H9 (cell line): ENCODE results near the gene SLC2A2. TPM values are rescaled to one million over a fixed set of nuclear protein-coding genes. Genes with fewer than 3 reads are reported as not detected.

ENCODE experiments used
- DNase-seq: peaks from one replicate; pipeline ENCODE4 v3.0.0-alpha.2; 2017
- H2AFZ ChIP-seq: one replicate; pipeline ENCODE4 v1.6.1; 2013; ENCODE audit warnings: mild to moderate bottlenecking, low read length, control low read depth, moderate library complexity
- H2AK5ac ChIP-seq: 2 replicates; pipeline ENCODE4 v1.6.1; 2013; ENCODE audit warnings: low read length, control low read depth, mixed read lengths; ENCODE audit not compliant: insufficient read length
- H2BK120ac ChIP-seq: one replicate; pipeline ENCODE4 v1.6.1; 2013; ENCODE audit warnings: low read depth, mild to moderate bottlenecking, low read length, control low read depth, inconsistent platforms; ENCODE audit not compliant: poor library complexity, severe bottlenecking
- H2BK12ac ChIP-seq: 2 replicates; pipeline ENCODE4 v1.6.1; 2013; ENCODE audit warnings: low read length, control low read depth, mixed read lengths, low read depth; ENCODE audit not compliant: insufficient read length
- H2BK15ac ChIP-seq: 2 replicates; pipeline ENCODE4 v1.6.1; 2013; ENCODE audit warnings: low read depth, low read length, control low read depth
- H2BK20ac ChIP-seq: one replicate; pipeline ENCODE4 v1.6.1; 2013; ENCODE audit warnings: low read depth, mild to moderate bottlenecking, low read length, control low read depth, inconsistent platforms; ENCODE audit not compliant: poor library complexity, severe bottlenecking
- H2BK5ac ChIP-seq: 2 replicates; pipeline ENCODE4 v1.6.1; 2013; ENCODE audit warnings: low read length, control low read depth, mixed read lengths; ENCODE audit not compliant: insufficient read length
- H3K14ac ChIP-seq: 2 replicates; pipeline ENCODE4 v1.6.1; 2013; ENCODE audit warnings: low read length, control low read depth; ENCODE audit not compliant: insufficient read depth
- H3K18ac ChIP-seq: 2 replicates; pipeline ENCODE4 v1.6.1; 2013; ENCODE audit warnings: low read depth, mild to moderate bottlenecking, mixed read lengths, low read length, control low read depth; ENCODE audit not compliant: insufficient read length
- H3K23ac ChIP-seq: 2 replicates; pipeline ENCODE4 v1.6.1; 2013; ENCODE audit warnings: low read length, control low read depth, mixed read lengths, low read depth; ENCODE audit not compliant: insufficient read length
- H3K23me2 ChIP-seq: 2 replicates; pipeline ENCODE4 v1.6.1; 2013; ENCODE audit warnings: low read depth, mild to moderate bottlenecking, mixed read lengths, low read length, control low read depth; ENCODE audit not compliant: insufficient read length, poor library complexity, severe bottlenecking
- H3K27ac ChIP-seq: 2 replicates; pipeline ENCODE4 v1.5.1; 2013; ENCODE audit warnings: low read length, control low read depth, mixed read lengths, low read depth; ENCODE audit not compliant: insufficient read length
- H3K27me3 ChIP-seq: 2 replicates; pipeline ENCODE4 v1.6.1; 2013; ENCODE audit warnings: low read length, control low read depth, inconsistent platforms; ENCODE audit not compliant: insufficient read depth
- H3K4ac ChIP-seq: 2 replicates; pipeline ENCODE4 v1.6.1; 2013; ENCODE audit warnings: low read depth, mild to moderate bottlenecking, control low read depth, inconsistent platforms, low read length, moderate library complexity
- H3K4me1 ChIP-seq: 2 replicates; pipeline ENCODE4 v1.6.1; 2013; ENCODE audit warnings: low read length, control low read depth, inconsistent platforms; ENCODE audit not compliant: insufficient read depth
- H3K4me2 ChIP-seq: 2 replicates; pipeline ENCODE4 v1.6.1; 2013; ENCODE audit warnings: low read length, control low read depth, mixed read lengths; ENCODE audit not compliant: insufficient read length, insufficient read depth
- H3K56ac ChIP-seq: 2 replicates; pipeline ENCODE4 v1.6.1; 2013; ENCODE audit warnings: low read depth, mild to moderate bottlenecking, mixed read lengths, low read length, control low read depth; ENCODE audit not compliant: insufficient read length
- H3K79me1 ChIP-seq: 2 replicates; pipeline ENCODE4 v1.6.1; 2013; ENCODE audit warnings: low read depth, mild to moderate bottlenecking, moderate library complexity, low read length, control low read depth, inconsistent platforms; ENCODE audit not compliant: insufficient read depth, poor library complexity, severe bottlenecking
- H3K79me2 ChIP-seq: 2 replicates; pipeline ENCODE4 v1.6.1; 2013; ENCODE audit warnings: low read length, control low read depth, inconsistent platforms; ENCODE audit not compliant: insufficient read depth
- H3K9ac ChIP-seq: 2 replicates; pipeline ENCODE4 v1.6.1; 2013; ENCODE audit warnings: low read length, control low read depth, mixed read lengths; ENCODE audit not compliant: insufficient read length; ENCODE audit errors: extremely low read depth
- H3K9me3 ChIP-seq: one replicate; pipeline ENCODE4 v1.6.1; 2013; ENCODE audit warnings: low read depth, low read length, inconsistent platforms; ENCODE audit not compliant: control insufficient read depth
- H3T11ph ChIP-seq: one replicate; pipeline ENCODE4 v1.6.1; 2013; ENCODE audit warnings: mild to moderate bottlenecking, low read length, control low read depth, inconsistent platforms
- H4K20me1 ChIP-seq: one replicate; pipeline ENCODE4 v1.6.1; 2013; ENCODE audit not compliant: control insufficient read depth, insufficient read length, insufficient read depth
- H4K5ac ChIP-seq: 2 replicates; pipeline ENCODE4 v1.6.1; 2013; ENCODE audit warnings: low read depth, mild to moderate bottlenecking, mixed read lengths, low read length, control low read depth; ENCODE audit not compliant: insufficient read length
- H4K8ac ChIP-seq: replicated peaks from 2 replicates; pipeline ENCODE4 v1.6.1; 2013; ENCODE audit warnings: low read length, control low read depth, mixed read lengths, low read depth; ENCODE audit not compliant: insufficient read length
- H4K91ac ChIP-seq: 2 replicates; pipeline ENCODE4 v1.6.1; 2013; ENCODE audit warnings: low read depth, mild to moderate bottlenecking, moderate library complexity, mixed read lengths, low read length, control low read depth; ENCODE audit not compliant: insufficient read length
- H3K27ac Mint-ChIP-seq, 3 experiments: 2 replicates in 2 of 3; 3 replicates in 1 of 3; pipeline ENCODE4 v1.8.0; 2020 to 2021; ENCODE audit warnings: mixed read lengths in 3 of 3, mild to moderate bottlenecking in 1 of 3, moderate library complexity in 1 of 3
- H3K27me3 Mint-ChIP-seq: 2 replicates; pipeline ENCODE4 v1.8.0; 2021; ENCODE audit warnings: low read depth, mild to moderate bottlenecking, moderate library complexity, mixed read lengths
- H3K36me3 Mint-ChIP-seq, 3 experiments: 2 replicates in 2 of 3; 3 replicates in 1 of 3; pipeline ENCODE4 v1.8.0; 2020 to 2021; ENCODE audit warnings: low read depth in 3 of 3, mixed read lengths in 3 of 3; ENCODE audit not compliant: insufficient read depth in 1 of 3
- H3K4me1 Mint-ChIP-seq, 2 experiments: 2 replicates each; pipeline ENCODE4 v1.8.0; 2020; ENCODE audit warnings: mixed read lengths in 2 of 2
- H3K4me3 Mint-ChIP-seq, 2 experiments: 2 replicates in 1 of 2; 3 replicates in 1 of 2; pipeline ENCODE4 v1.8.0; 2020 to 2021; ENCODE audit warnings: mild to moderate bottlenecking in 2 of 2, mixed read lengths in 2 of 2, moderate library complexity in 1 of 2
- H3K9me3 Mint-ChIP-seq, 2 experiments: 2 replicates in 1 of 2; 3 replicates in 1 of 2; pipeline ENCODE4 v1.8.0; 2020; ENCODE audit warnings: mild to moderate bottlenecking in 2 of 2, mixed read lengths in 2 of 2, moderate library complexity in 1 of 2
- CTCF ChIP-seq: fragments of 200-600 bp; sonication (generic); conservative IDR thresholded peaks from 3 replicates; pipeline ENCODE4 v1.8.0; 2021; ENCODE audit warnings: antibody characterized with exemption, mild to moderate bottlenecking
- WGBS: extraction: QIAGEN DNeasy Blood & Tissue Kit; methylation state at CpG from one replicate; pipeline ENCODE4 v1.1.7; 2013; ENCODE audit warnings: missing lambda C conversion rate, low lambda C conversion rate, mixed read lengths; ENCODE audit not compliant: insufficient read length; ENCODE audit errors: extremely low coverage; 5-methylcytosine and 5-hydroxymethylcytosine counted together
- total RNA-seq: library from RNA; stranded (reverse); gene quantifications from 2 replicates; pipeline ENCODE4 v1.2.1, GENCODE V29; 2021

SLC2A2 gene
- total RNA-seq, 1 experiment from 2014 or later, result not detected

GRCh38 chr3:170961616-170962400 lies 64.7 kb downstream of the SLC2A2 start:
- H3K4ac ChIP-seq, result no peak overlapping the region
- no peak overlapping the region for H2BK12ac ChIP-seq
- no peak overlapping the region for H3K23ac ChIP-seq
- no peaks in the 10 kb centered on the region for H4K20me1 ChIP-seq
- H2BK15ac ChIP-seq, result no peak overlapping the region
- no peak overlapping the region for H3K4me2 ChIP-seq
- Mint-ChIP-seq H3K27me3 (no peaks in the 10 kb centered on the region), H3K9me3 (no peaks in the 10 kb centered on the region), H3K27ac (no peak overlapping the region), H3K4me3 (no peak overlapping the region), H3K36me3 (no peaks in the 10 kb centered on the region), H3K4me1 (peaks cover 0 to 2% of the 10 kb centered on the region in 2 experiments; a peak in 3 of 4 replicates)
- no peaks in the 10 kb centered on the region for H3K79me2 ChIP-seq
- no peaks in the 10 kb centered on the region for H3K9me3 ChIP-seq
- H3K18ac ChIP-seq, result no peak overlapping the region
- no peaks in the 10 kb centered on the region for H3K27me3 ChIP-seq
- WGBS, result no CpG with 5 or more reads among the region's 4 CpGs
- TF ChIP-seq CTCF, result peak; percentile 85
- H2BK20ac ChIP-seq, result no peak overlapping the region
- H3K79me1 ChIP-seq, result no peaks in the 10 kb centered on the region
- H4K5ac ChIP-seq, result no peak overlapping the region
- no peak overlapping the region for H3K9ac ChIP-seq
- no peaks in the 10 kb centered on the region for H3K23me2 ChIP-seq
- H2BK5ac ChIP-seq, result no peak overlapping the region
- no peak overlapping the region for H4K91ac ChIP-seq
- H4K8ac ChIP-seq, result no peak overlapping the region
- H3K4me1 ChIP-seq, result no peaks in the 10 kb centered on the region
- no peak for DNase-seq
- no peak overlapping the region for H3T11ph ChIP-seq
- no peak overlapping the region for H3K56ac ChIP-seq
- H3K14ac ChIP-seq, result no peak overlapping the region
- no peak overlapping the region for H2AK5ac ChIP-seq
- no peak overlapping the region for H2AFZ ChIP-seq
- H3K27ac ChIP-seq, result no peak overlapping the region
- no peak overlapping the region for H2BK120ac ChIP-seq
